Measurements from ENCODE around the gene SLC49A3. TPM values are rescaled to one million over a fixed set of nuclear protein-coding genes. Genes with fewer than 3 reads are reported as not detected.
A peak's percentile ranks its signal among the peaks of the same experiment; 100 is the strongest.

The SLC49A3 gene
- total RNA-seq, 1 donor from 2014 or later: 1.9 TPM

DNA sequence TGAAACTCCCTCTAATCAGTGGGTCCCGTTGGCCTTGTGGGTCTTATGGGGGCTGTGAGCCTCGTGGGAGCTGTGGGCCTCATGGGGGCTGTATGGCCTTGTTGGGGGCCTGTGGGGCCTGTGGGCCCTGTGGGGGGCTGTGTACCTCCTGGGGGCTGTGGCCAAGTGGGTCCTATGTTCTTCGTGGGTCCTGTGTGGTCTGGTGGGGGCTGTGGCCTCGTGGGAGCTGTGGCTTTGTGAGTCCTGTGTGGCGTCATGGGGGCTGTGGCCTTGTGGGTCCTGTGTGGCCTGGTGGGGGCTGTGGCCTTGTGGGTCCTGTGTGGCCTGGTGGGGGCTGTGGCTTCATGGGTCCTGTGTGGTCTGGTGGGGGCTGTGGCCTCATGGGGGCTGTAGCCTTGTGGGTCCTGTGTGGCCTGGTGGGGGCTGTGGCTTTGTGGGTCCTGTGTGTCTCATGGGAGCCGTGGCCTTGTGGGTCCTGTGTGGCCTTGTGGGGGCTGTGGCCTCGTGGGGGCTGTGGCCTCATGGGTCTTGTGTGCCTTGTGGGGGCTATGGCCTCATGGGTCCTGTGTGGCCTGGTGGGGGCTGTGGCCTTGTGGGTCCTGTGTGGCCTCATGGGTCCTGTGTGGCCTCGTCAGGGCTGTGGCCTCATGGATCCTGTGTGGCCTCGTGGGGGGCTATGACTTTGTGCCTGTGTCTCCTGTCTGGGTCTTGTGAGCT, 24.1 kb upstream of the SLC49A3 start:
- no peaks in the 10 kb centered on the region for H3K27me3 ChIP-seq
- no peaks in the 10 kb centered on the region for H3K36me3 ChIP-seq
- no peak for TF ChIP-seq EZH2phosphoT487 (IDR thresholded peaks at IDR 0.05)
- H3K4me2 ChIP-seq: no peak overlapping the region
- no peak overlapping the region for H3K4me3 ChIP-seq
- no peak overlapping the region for H3K4me3 Mint-ChIP-seq
- no peak overlapping the region for H3K27ac ChIP-seq
- H3K4me1 ChIP-seq: no peaks in the 10 kb centered on the region
- no peak overlapping the region for H3K27ac Mint-ChIP-seq
- H3K27me3 Mint-ChIP-seq (ENCODE audit: insufficient read depth, low read depth): peaks cover 5% of the 10 kb centered on the region
- H3K79me2 ChIP-seq (ENCODE audit: low read depth): peaks cover 91% of the 10 kb centered on the region
- H4K20me1 ChIP-seq (ENCODE audit: low read depth): peaks cover 86% of the 10 kb centered on the region
- H3K36me3 Mint-ChIP-seq: peaks cover 40% of the 10 kb centered on the region
- peaks cover 10% of the 10 kb centered on the region for H3K4me1 Mint-ChIP-seq
- no peak overlapping the region for H2AFZ ChIP-seq (replicated peaks)
- H3K9me3 Mint-ChIP-seq: peaks cover 29% of the 10 kb centered on the region
- peaks cover 4% of the 10 kb centered on the region for H3F3A ChIP-seq (ENCODE audit: low read depth)
- no peaks in the 10 kb centered on the region for H3K9me3 ChIP-seq (ENCODE audit: low read depth)
- no peak for DNase-seq (ENCODE audit: low spot score)
- no peak overlapping the region for H3K9ac ChIP-seq

DNA sequence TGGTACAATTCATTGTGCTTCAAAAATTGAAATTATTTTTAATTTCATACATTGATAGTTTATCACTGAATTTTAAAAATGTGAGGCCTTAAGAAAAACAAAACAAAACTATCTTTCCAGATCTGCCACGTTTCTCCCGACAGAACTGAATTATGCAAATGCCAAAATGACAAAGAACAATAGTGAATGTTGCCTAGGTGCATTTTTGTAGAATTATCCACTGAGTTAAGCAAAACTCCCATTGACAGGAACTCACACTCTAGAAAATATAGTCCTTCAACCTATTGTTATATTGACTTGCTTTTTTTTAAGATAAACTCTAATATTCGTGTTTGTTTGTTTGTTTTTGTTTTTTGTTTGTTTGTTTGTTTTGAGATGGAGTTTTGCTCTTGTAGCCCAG, 23.1 kb upstream of the SLC49A3 start:
- no peak for DNase-seq (ENCODE audit: low spot score)
- Histone ChIP-seq H3K36me3 (no peaks in the 10 kb centered on the region), H3K79me2 (ENCODE audit: low read depth) (peaks cover 91% of the 10 kb centered on the region), H3K9me3 (ENCODE audit: low read depth) (no peaks in the 10 kb centered on the region), H3F3A (ENCODE audit: low read depth) (peaks cover 4% of the 10 kb centered on the region), H3K4me2 (no peak overlapping the region), H4K20me1 (ENCODE audit: low read depth) (peaks cover 86% of the 10 kb centered on the region), H3K9ac (no peak overlapping the region), H3K4me1 (peaks cover 5% of the 10 kb centered on the region), H3K27ac (no peak overlapping the region), H3K4me3 (no peak overlapping the region), H3K27me3 (no peaks in the 10 kb centered on the region), H2AFZ (replicated peaks) (no peak overlapping the region)
- Mint-ChIP-seq H3K4me1 (peaks cover 5% of the 10 kb centered on the region), H3K4me3 (no peak overlapping the region), H3K27ac (no peak overlapping the region), H3K27me3 (ENCODE audit: insufficient read depth, low read depth) (peaks cover 5% of the 10 kb centered on the region), H3K36me3 (peaks cover 34% of the 10 kb centered on the region), H3K9me3 (peaks cover 25% of the 10 kb centered on the region)
- no peak for TF ChIP-seq EZH2phosphoT487 (IDR thresholded peaks at IDR 0.05)
- no peak for TF ChIP-seq EZH2 (IDR thresholded peaks at IDR 0.05)
- TF ChIP-seq, protein P1, sequence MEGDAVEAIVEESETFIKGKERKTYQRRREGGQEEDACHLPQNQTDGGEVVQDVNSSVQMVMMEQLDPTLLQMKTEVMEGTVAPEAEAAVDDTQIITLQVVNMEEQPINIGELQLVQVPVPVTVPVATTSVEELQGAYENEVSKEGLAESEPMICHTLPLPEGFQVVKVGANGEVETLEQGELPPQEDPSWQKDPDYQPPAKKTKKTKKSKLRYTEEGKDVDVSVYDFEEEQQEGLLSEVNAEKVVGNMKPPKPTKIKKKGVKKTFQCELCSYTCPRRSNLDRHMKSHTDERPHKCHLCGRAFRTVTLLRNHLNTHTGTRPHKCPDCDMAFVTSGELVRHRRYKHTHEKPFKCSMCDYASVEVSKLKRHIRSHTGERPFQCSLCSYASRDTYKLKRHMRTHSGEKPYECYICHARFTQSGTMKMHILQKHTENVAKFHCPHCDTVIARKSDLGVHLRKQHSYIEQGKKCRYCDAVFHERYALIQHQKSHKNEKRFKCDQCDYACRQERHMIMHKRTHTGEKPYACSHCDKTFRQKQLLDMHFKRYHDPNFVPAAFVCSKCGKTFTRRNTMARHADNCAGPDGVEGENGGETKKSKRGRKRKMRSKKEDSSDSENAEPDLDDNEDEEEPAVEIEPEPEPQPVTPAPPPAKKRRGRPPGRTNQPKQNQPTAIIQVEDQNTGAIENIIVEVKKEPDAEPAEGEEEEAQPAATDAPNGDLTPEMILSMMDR (IDR thresholded peaks at IDR 0.05): no peak

DNA sequence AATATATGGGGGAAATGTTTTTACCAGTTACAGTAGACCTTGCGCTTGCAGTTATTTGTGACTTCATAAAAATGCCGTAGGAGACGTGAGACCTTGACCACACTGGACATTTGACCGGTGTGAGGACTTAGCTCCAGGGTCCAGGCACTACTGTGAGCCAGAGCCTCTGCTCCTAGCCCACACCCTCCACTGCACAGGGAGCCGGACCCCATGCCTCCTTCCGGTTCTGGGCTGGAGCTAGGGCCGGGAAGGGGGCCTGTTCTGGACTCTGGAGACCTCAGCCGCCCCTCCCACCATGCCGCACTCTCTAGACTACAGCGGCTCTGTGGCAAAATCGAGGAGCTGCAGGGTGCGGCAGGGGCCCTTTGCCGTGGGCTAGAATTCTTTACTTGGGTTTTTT, 22.0 kb upstream of the SLC49A3 start:
- Histone ChIP-seq H3K9ac (no peak overlapping the region), H3K79me2 (ENCODE audit: low read depth) (peaks cover 96% of the 10 kb centered on the region), H3K4me3 (no peak overlapping the region), H2AFZ (replicated peaks) (no peak overlapping the region), H3K36me3 (no peaks in the 10 kb centered on the region), H3K4me2 (no peak overlapping the region), H3F3A (ENCODE audit: low read depth) (peaks cover 4% of the 10 kb centered on the region), H3K27me3 (no peaks in the 10 kb centered on the region), H3K9me3 (ENCODE audit: low read depth) (no peaks in the 10 kb centered on the region), H3K27ac (no peak overlapping the region), H4K20me1 (ENCODE audit: low read depth) (peaks cover 85% of the 10 kb centered on the region), H3K4me1 (peaks cover 9% of the 10 kb centered on the region)
- H3K36me3 Mint-ChIP-seq: peaks cover 34% of the 10 kb centered on the region
- TF ChIP-seq, protein P1 (IDR thresholded peaks at IDR 0.05): no peak
- TF ChIP-seq EZH2phosphoT487 (IDR thresholded peaks at IDR 0.05) (no peak), EZH2 (IDR thresholded peaks at IDR 0.05) (no peak)
- no peak overlapping the region for H3K4me3 Mint-ChIP-seq
- peaks cover 25% of the 10 kb centered on the region for H3K9me3 Mint-ChIP-seq
- peaks cover 5% of the 10 kb centered on the region for H3K27me3 Mint-ChIP-seq (ENCODE audit: insufficient read depth, low read depth)
- no peak overlapping the region for H3K27ac Mint-ChIP-seq
- no peak for DNase-seq (ENCODE audit: low spot score)
- H3K4me1 Mint-ChIP-seq: peaks cover 5% of the 10 kb centered on the region

DNA sequence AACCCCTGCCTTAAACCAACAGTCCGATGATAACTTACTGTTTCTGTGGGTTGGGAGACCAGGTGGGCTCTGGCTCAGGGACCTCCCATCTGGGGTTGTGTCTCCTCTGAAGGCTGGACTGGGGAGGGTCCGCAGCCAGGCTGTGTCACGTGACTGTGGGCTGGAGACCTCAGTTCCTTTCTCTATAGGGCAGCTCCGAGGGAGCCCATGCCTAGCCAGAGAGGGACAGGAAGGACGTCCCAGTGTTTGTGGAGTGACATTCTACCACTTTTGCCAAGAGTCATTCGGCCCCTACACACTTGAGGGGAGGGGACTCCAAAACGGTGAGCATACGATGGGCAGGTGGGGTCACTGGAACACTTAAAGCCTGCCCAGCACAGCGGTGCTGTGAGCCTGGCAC, 21.2 kb upstream of the SLC49A3 start:
- H2AFZ ChIP-seq (replicated peaks): no peak overlapping the region
- peaks cover 5% of the 10 kb centered on the region for H3K4me1 Mint-ChIP-seq
- H3K9ac ChIP-seq: no peak overlapping the region
- peaks cover 2% of the 10 kb centered on the region for H3K27me3 ChIP-seq
- H3K36me3 Mint-ChIP-seq: peaks cover 33% of the 10 kb centered on the region
- H3K4me2 ChIP-seq: no peak overlapping the region
- DNase-seq (ENCODE audit: low spot score): no peak
- no peak overlapping the region for H3K4me3 ChIP-seq
- peaks cover 25% of the 10 kb centered on the region for H3K9me3 Mint-ChIP-seq
- peaks cover 9% of the 10 kb centered on the region for H3K4me1 ChIP-seq
- H3K9me3 ChIP-seq (ENCODE audit: low read depth): no peaks in the 10 kb centered on the region
- peaks cover 93% of the 10 kb centered on the region for H3K79me2 ChIP-seq (ENCODE audit: low read depth)
- TF ChIP-seq EZH2 (IDR thresholded peaks at IDR 0.05) (no peak), EZH2phosphoT487 (IDR thresholded peaks at IDR 0.05) (no peak)
- TF ChIP-seq, protein P1 (IDR thresholded peaks at IDR 0.05): no peak
- peaks cover 80% of the 10 kb centered on the region for H4K20me1 ChIP-seq (ENCODE audit: low read depth)
- no peak overlapping the region for H3K27ac ChIP-seq
- peaks cover 4% of the 10 kb centered on the region for H3F3A ChIP-seq (ENCODE audit: low read depth)
- H3K36me3 ChIP-seq: no peaks in the 10 kb centered on the region
- H3K27ac Mint-ChIP-seq: no peak overlapping the region
- H3K27me3 Mint-ChIP-seq (ENCODE audit: insufficient read depth, low read depth): peaks cover 5% of the 10 kb centered on the region
- peak overlapping the region; percentile 63 for H3K4me3 Mint-ChIP-seq
